GM23338 (cell line): Measurements from ENCODE around the gene SORCS2.

Experiments used
- EZH2 ChIP-seq: fragments of 200-600 bp; sonication (generic); IDR thresholded peaks from one replicate; pipeline ENCODE4 v1.8.0; 2017; ENCODE audit warnings: antibody characterized with exemption, mild to moderate bottlenecking, low read depth; ENCODE audit not compliant: unreplicated experiment
- EZH2phosphoT487 ChIP-seq: fragments of 200-600 bp; sonication (generic); IDR thresholded peaks from one replicate; pipeline ENCODE4 v1.8.1; 2018; ENCODE audit warnings: antibody characterized with exemption; ENCODE audit not compliant: unreplicated experiment
- JUNB ChIP-seq: IDR thresholded peaks from one replicate; pipeline ENCODE4 v1.6.1; 2016; ENCODE audit warnings: antibody characterized with exemption; ENCODE audit not compliant: unreplicated experiment
- POLR2AphosphoS5 ChIP-seq: IDR thresholded peaks from 2 replicates; pipeline ENCODE4 v1.6.1; 2016; ENCODE audit warnings: antibody characterized with exemption, low read depth
- STAT1 ChIP-seq: IDR thresholded peaks from one replicate; pipeline ENCODE4 v1.6.1; 2016; ENCODE audit warnings: antibody characterized with exemption; ENCODE audit not compliant: unreplicated experiment
- TF ChIP-seq, protein P1 (sequence below), 2 experiments: fragments of 200-600 bp in 1 of 2; sonication (generic) in 1 of 2; conservative IDR thresholded peaks; 2 replicates each; pipeline versions ENCODE4 v1.5.1 to v1.6.1; 2016 to 2017; ENCODE audit warnings: antibody characterized with exemption in 2 of 2, low read depth in 2 of 2, mild to moderate bottlenecking in 2 of 2, moderate library complexity in 1 of 2
- TF ChIP-seq, protein P2 (sequence below): IDR thresholded peaks from one replicate; pipeline ENCODE4 v1.6.1; 2018; ENCODE audit warnings: antibody characterized with exemption; ENCODE audit not compliant: unreplicated experiment

DNA sequence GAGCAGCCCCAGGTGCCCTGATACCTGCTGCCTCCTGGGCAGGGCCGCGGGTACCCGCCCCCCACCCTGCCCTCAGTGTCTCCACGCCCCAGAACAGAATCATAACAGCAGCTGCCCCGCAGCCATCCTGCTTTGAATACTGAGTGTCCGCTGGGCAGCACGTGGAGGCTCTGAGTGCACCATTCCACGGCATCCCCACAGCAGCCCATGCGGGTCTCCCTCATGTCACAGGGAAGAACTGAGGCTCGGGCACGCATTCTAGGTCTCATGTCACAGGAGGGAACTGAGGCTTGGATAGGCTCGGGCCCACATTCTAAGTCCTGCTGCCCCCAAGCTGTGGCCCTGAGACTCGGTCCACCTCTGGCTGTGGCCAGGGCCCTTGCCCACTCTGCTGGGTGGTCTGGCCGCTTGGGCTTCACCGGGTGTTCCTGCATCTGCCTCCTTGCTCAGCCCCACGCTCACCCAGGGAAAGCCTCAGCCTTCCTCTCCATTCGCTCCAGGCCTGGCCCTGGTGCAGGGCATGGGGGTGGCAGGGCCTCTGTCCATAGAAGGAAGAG is 464.0 kb downstream of the SORCS2 start:
- TF ChIP-seq, protein P1, sequence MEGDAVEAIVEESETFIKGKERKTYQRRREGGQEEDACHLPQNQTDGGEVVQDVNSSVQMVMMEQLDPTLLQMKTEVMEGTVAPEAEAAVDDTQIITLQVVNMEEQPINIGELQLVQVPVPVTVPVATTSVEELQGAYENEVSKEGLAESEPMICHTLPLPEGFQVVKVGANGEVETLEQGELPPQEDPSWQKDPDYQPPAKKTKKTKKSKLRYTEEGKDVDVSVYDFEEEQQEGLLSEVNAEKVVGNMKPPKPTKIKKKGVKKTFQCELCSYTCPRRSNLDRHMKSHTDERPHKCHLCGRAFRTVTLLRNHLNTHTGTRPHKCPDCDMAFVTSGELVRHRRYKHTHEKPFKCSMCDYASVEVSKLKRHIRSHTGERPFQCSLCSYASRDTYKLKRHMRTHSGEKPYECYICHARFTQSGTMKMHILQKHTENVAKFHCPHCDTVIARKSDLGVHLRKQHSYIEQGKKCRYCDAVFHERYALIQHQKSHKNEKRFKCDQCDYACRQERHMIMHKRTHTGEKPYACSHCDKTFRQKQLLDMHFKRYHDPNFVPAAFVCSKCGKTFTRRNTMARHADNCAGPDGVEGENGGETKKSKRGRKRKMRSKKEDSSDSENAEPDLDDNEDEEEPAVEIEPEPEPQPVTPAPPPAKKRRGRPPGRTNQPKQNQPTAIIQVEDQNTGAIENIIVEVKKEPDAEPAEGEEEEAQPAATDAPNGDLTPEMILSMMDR (conservative IDR thresholded peaks at IDR 0.05; ENCODE audit: low read depth in 2 of 2): no peak
- TF ChIP-seq POLR2AphosphoS5 (no peak), EZH2 (no peak), JUNB (no peak), EZH2phosphoT487 (no peak), STAT1 (no peak)
- TF ChIP-seq, protein P2, sequence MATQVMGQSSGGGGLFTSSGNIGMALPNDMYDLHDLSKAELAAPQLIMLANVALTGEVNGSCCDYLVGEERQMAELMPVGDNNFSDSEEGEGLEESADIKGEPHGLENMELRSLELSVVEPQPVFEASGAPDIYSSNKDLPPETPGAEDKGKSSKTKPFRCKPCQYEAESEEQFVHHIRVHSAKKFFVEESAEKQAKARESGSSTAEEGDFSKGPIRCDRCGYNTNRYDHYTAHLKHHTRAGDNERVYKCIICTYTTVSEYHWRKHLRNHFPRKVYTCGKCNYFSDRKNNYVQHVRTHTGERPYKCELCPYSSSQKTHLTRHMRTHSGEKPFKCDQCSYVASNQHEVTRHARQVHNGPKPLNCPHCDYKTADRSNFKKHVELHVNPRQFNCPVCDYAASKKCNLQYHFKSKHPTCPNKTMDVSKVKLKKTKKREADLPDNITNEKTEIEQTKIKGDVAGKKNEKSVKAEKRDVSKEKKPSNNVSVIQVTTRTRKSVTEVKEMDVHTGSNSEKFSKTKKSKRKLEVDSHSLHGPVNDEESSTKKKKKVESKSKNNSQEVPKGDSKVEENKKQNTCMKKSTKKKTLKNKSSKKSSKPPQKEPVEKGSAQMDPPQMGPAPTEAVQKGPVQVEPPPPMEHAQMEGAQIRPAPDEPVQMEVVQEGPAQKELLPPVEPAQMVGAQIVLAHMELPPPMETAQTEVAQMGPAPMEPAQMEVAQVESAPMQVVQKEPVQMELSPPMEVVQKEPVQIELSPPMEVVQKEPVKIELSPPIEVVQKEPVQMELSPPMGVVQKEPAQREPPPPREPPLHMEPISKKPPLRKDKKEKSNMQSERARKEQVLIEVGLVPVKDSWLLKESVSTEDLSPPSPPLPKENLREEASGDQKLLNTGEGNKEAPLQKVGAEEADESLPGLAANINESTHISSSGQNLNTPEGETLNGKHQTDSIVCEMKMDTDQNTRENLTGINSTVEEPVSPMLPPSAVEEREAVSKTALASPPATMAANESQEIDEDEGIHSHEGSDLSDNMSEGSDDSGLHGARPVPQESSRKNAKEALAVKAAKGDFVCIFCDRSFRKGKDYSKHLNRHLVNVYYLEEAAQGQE: no peak
